ENCODE measurements around the gene NECTIN1.
"Not testable (repeated sequence)": the region's sequence is repeated elsewhere in the genome, so short reads cannot be mapped to it uniquely, and the experiment has no call there.

Gene NECTIN1

GRCh38 chr11:119612814-119613213 is 116.2 kb downstream of the NECTIN1 start:
- DNase-seq = no peak

GRCh38 chr11:119610836-119611426 is 118.1 kb downstream of the NECTIN1 start:
- no peak for DNase-seq

GRCh38 chr11:119608781-119609180 is 120.2 kb downstream of the NECTIN1 start:
- no peak for DNase-seq

GRCh38 chr11:119608201-119608600 is 120.8 kb downstream of the NECTIN1 start:
- DNase-seq = no peak

- DNase-seq = no peak
Observed at GRCh38 chr11:119607726-119608125, 121.3 kb downstream of the NECTIN1 start.

GRCh38 chr11:119605137-119605665 is 123.8 kb downstream of the NECTIN1 start:
- DNase-seq = no peak

- no peak for DNase-seq
Observed at GRCh38 chr11:119602745-119603373, 126.1 kb downstream of the NECTIN1 start.

- DNase-seq = no peak
Observed at GRCh38 chr11:119599864-119600541, 129.0 kb downstream of the NECTIN1 start.

- not testable (repeated sequence) for DNase-seq
Observed at GRCh38 chr11:119595941-119596340, 133.1 kb downstream of the NECTIN1 start.

GRCh38 chr11:119594639-119595249 is 134.3 kb downstream of the NECTIN1 start:
- DNase-seq = no peak

- no peak for DNase-seq
Observed at GRCh38 chr11:119593346-119593745, 135.7 kb downstream of the NECTIN1 start.

- no peak for DNase-seq
Observed at GRCh38 chr11:119592642-119593041, 136.4 kb downstream of the NECTIN1 start.

GRCh38 chr11:119591836-119592310 is 137.1 kb downstream of the NECTIN1 start:
- no peak for DNase-seq

- DNase-seq = no peak
Observed at GRCh38 chr11:119590651-119591351, 138.2 kb downstream of the NECTIN1 start.

GRCh38 chr11:119589001-119589400 is 140.0 kb downstream of the NECTIN1 start:
- DNase-seq = no peak

All from CD4-positive, alpha-beta T cell treated with Interferon alpha-2 for 1 hour (primary cell).